Measurements from ENCODE around the gene TTN.

TTN gene

GRCh38 chr2:178775975-178776374 lies 31.2 kb downstream of the TTN start:
- Histone ChIP-seq H3K4me2 (ENCODE audit: low read length) (no peak overlapping the region), H3K36me3 (replicated peaks; ENCODE audit: low read depth, low read length) (peaks cover 13% of the 10 kb centered on the region), H3K9me3 (ENCODE audit: insufficient read depth, low read length) (no peaks in the 10 kb centered on the region), H3K9ac (ENCODE audit: low read length) (no peak overlapping the region), H4K20me1 (ENCODE audit: insufficient read depth, low read length) (no peaks in the 10 kb centered on the region), H3K27me3 (ENCODE audit: low read depth, low read length) (no peaks in the 10 kb centered on the region), H2AFZ (ENCODE audit: low read depth, low read length) (no peak overlapping the region), H3K4me1 (ENCODE audit: low read length) (no peaks in the 10 kb centered on the region), H3K4me3 (ENCODE audit: low read length) (no peak overlapping the region), H3K27ac (ENCODE audit: low read length) (no peak overlapping the region), H3K79me2 (ENCODE audit: low read length) (no peaks in the 10 kb centered on the region)
- no peak for TF ChIP-seq EZH2phosphoT487 (IDR thresholded peaks at IDR 0.05; ENCODE audit: low read depth)
- TF ChIP-seq, protein P1, sequence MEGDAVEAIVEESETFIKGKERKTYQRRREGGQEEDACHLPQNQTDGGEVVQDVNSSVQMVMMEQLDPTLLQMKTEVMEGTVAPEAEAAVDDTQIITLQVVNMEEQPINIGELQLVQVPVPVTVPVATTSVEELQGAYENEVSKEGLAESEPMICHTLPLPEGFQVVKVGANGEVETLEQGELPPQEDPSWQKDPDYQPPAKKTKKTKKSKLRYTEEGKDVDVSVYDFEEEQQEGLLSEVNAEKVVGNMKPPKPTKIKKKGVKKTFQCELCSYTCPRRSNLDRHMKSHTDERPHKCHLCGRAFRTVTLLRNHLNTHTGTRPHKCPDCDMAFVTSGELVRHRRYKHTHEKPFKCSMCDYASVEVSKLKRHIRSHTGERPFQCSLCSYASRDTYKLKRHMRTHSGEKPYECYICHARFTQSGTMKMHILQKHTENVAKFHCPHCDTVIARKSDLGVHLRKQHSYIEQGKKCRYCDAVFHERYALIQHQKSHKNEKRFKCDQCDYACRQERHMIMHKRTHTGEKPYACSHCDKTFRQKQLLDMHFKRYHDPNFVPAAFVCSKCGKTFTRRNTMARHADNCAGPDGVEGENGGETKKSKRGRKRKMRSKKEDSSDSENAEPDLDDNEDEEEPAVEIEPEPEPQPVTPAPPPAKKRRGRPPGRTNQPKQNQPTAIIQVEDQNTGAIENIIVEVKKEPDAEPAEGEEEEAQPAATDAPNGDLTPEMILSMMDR (IDR thresholded peaks at IDR 0.05; ENCODE audit: low read depth, low read length) = no peak

- Histone ChIP-seq H3K36me3 (replicated peaks; ENCODE audit: low read depth, low read length) (peaks cover 10% of the 10 kb centered on the region), H3K4me1 (ENCODE audit: low read length) (no peaks in the 10 kb centered on the region), H3K27ac (ENCODE audit: low read length) (no peak overlapping the region), H3K27me3 (ENCODE audit: low read depth, low read length) (no peaks in the 10 kb centered on the region), H3K4me2 (ENCODE audit: low read length) (no peak overlapping the region), H3K79me2 (ENCODE audit: low read length) (no peaks in the 10 kb centered on the region), H2AFZ (ENCODE audit: low read depth, low read length) (no peak overlapping the region), H3K9ac (ENCODE audit: low read length) (no peak overlapping the region), H4K20me1 (ENCODE audit: insufficient read depth, low read length) (no peaks in the 10 kb centered on the region), H3K9me3 (ENCODE audit: insufficient read depth, low read length) (no peaks in the 10 kb centered on the region), H3K4me3 (ENCODE audit: low read length) (no peak overlapping the region)
- TF ChIP-seq EZH2phosphoT487 (IDR thresholded peaks at IDR 0.05; ENCODE audit: low read depth) = no peak
- TF ChIP-seq, protein P1 (IDR thresholded peaks at IDR 0.05; ENCODE audit: low read depth, low read length) = no peak
These were observed 36.7 kb downstream of the TTN start for GRCh38 chr2:178770518-178770917.

DNA sequence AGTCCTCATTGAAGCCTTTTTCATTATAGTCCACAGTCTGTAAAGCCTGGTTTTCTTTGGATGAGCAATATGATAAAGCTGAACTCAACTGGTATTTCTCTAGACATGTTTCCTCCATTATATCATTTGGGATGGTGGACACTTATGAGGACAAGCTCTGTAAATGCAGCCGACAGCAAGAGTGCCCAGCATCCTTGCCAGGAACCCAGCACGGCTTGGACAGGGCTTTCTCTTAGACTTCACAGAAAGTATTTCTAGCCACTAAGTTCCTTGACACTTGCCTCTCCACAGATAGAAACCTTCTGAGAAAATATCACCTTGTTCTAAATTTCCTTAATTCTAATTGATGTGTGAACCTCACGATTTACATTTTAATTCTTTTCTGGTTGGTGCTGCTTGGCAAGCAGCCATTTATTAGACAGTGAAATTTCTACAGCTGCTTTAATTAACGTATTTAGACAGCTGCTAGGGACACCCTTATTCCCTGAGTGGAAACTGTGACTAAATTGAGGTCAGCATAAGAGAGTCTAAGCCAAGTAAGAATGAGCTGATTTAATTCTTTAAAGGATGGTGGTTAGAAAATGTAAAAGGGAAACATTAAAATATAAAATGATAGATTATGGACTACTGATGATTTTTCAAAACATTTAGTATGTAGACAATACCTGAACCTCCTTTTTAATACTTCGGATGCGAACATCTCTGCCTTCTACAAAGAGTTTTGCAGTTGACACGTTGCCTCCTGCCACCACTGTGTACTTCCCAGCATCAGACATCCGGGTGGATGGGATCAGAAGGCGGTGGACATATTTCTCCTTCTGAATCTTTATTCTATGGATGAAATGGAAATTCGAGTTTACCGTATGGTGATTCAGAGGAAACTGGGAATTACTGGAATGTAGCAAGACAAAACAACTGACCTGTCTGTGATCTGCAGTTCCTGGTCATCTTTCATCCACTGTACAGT lies 39.8 kb downstream of the TTN start:
- H3K79me2 ChIP-seq (ENCODE audit: low read length) = no peaks in the 10 kb centered on the region
- peaks cover 10% of the 10 kb centered on the region for H3K36me3 ChIP-seq (replicated peaks; ENCODE audit: low read depth, low read length)
- no peak overlapping the region for H3K4me2 ChIP-seq (ENCODE audit: low read length)
- no peaks in the 10 kb centered on the region for H3K27me3 ChIP-seq (ENCODE audit: low read depth, low read length)
- no peaks in the 10 kb centered on the region for H4K20me1 ChIP-seq (ENCODE audit: insufficient read depth, low read length)
- no peak overlapping the region for H3K27ac ChIP-seq (ENCODE audit: low read length)
- no peak overlapping the region for H2AFZ ChIP-seq (ENCODE audit: low read depth, low read length)
- H3K9ac ChIP-seq (ENCODE audit: low read length) = no peak overlapping the region
- H3K4me1 ChIP-seq (ENCODE audit: low read length) = no peaks in the 10 kb centered on the region
- no peaks in the 10 kb centered on the region for H3K9me3 ChIP-seq (ENCODE audit: insufficient read depth, low read length)
- no peak overlapping the region for H3K4me3 ChIP-seq (ENCODE audit: low read length)
- TF ChIP-seq, protein P1 (IDR thresholded peaks at IDR 0.05; ENCODE audit: low read depth, low read length) = no peak
- no peak for TF ChIP-seq EZH2phosphoT487 (IDR thresholded peaks at IDR 0.05; ENCODE audit: low read depth)

- Histone ChIP-seq H3K4me1 (ENCODE audit: low read length) (0 out of 2 replicates have a peak, but pooled peaks cover 3% of the 10 kb centered on the region), H3K4me2 (ENCODE audit: low read length) (no peak overlapping the region), H3K27ac (ENCODE audit: low read length) (no peak overlapping the region), H3K36me3 (replicated peaks; ENCODE audit: low read depth, low read length) (no peaks in the 10 kb centered on the region), H3K9me3 (ENCODE audit: insufficient read depth, low read length) (no peaks in the 10 kb centered on the region), H4K20me1 (ENCODE audit: insufficient read depth, low read length) (no peaks in the 10 kb centered on the region), H3K27me3 (ENCODE audit: low read depth, low read length) (no peaks in the 10 kb centered on the region), H2AFZ (ENCODE audit: low read depth, low read length) (no peak overlapping the region), H3K4me3 (ENCODE audit: low read length) (no peak overlapping the region), H3K9ac (ENCODE audit: low read length) (no peak overlapping the region), H3K79me2 (ENCODE audit: low read length) (no peaks in the 10 kb centered on the region)
- TF ChIP-seq, protein P1 (IDR thresholded peaks at IDR 0.05; ENCODE audit: low read depth, low read length) = no peak
- no peak for TF ChIP-seq EZH2phosphoT487 (IDR thresholded peaks at IDR 0.05; ENCODE audit: low read depth)
These were observed 43.1 kb downstream of the TTN start for GRCh38 chr2:178764097-178764496.

All from OCI-LY3 (cell line).